DMS 273 (cell line): ENCODE results near the gene F10.

ENCODE experiments used
- DNase-seq: peaks from one replicate; lab custom pipeline; 2025; ENCODE audit not compliant: unreplicated experiment; lab: John Stamatoyannopoulos, UW

The F10 gene

DNA sequence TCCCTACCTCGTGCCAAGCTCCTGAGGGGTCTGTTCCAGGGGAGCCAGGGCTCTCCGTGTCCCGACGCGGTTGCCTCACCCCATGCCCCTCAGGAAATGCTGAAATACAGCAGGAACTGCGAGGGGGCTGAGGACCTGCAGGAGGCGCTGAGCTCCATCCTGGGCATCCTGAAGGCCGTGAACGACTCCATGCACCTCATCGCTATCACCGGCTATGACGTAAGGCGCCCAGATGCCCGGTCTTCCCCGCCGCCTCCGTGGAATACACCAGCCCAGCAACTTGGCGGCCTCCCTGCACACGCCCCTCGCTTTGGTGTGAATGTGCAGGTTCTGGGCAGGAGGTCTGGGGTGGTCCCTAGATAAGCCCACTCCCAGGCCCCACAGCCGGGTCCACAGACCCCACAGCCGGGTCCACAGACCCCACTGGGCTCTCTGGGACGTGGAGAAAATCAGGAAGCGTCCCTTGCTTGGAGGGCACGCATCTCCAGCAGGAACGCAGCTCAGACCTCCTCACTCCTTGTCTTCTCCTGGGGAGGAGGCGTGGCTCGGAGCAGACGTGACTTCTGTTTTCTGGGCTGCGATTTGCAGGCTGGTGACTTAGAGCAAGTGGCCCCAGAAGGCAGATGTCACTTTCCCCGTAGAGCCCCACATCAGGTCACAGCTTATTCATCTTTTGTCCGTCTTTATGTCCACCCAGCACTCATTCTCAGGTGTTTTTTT, 36.4 kb upstream of the F10 start:
- DNase-seq = peak; percentile 71

DNA sequence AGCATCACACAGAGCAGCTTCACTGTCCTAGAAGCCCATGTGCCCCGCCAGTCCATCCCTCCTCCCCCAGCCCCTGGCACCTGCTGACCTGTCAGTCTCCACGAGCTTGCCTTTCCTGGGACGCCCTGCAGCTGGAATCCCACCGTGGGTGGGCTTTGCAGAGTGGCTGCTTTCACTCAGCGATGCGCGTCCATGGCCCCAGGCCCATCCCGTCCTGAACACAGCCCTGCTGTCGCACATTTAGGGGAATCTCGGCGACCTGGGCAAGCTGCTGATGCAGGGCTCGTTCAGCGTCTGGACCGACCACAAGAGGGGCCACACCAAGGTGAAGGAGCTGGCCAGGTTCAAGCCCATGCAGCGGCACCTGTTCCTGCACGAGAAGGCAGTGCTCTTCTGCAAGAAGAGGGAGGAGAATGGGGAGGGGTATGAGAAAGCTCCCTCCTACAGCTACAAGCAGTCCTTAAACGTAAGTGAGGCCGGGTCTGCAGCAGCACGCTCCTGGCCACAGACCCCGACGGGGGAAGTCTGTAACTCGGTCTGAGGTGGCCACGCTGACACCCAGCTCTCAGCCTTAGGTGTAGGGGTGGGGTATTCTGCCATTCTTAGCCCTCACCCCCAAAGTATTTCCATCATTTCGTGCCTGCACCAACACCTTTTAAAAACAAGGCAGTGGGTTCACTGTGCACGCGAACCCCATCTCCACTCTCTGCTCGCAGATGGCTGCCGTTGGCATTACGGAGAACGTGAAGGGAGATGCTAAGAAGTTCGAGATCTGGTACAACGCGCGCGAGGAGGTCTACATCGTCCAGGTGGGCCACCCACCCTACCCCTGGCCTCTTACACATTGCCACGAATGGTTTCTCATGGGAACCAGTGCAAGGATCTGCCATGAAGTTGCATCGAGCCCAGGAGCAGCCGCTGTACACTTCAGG, 35.3 kb upstream of the F10 start:
- no peak for DNase-seq

GRCh38 chr13:113087923-113088690, 34.5 kb upstream of the F10 start:
- DNase-seq = no peak

GRCh38 chr13:113088691-113089020, 33.9 kb upstream of the F10 start:
- DNase-seq = no peak

- DNase-seq = no peak
These were observed 32.7 kb upstream of the F10 start for GRCh38 chr13:113089693-113090414.

GRCh38 chr13:113090415-113090770, 32.2 kb upstream of the F10 start:
- no peak for DNase-seq

DNA sequence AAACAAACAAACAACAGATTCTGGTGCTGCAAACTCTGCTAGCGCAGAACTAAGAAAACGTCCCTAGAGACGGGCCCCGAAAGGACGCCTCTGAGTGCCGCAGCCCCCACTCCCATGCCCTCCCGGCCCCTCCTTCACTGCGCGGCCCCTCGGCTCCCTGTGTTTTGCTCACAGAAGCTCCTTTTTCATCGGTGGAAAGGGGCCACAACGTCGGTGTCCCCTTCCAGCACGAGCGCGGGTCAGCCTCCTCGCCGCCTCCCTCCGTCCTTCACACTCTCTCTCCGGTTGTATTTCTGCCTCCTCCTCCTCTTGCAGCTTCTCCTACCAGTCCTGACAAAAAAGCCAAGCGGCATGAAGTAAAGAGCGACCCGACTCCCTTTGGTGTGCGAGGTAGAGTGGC, 31.8 kb upstream of the F10 start:
- DNase-seq = no peak

DNA sequence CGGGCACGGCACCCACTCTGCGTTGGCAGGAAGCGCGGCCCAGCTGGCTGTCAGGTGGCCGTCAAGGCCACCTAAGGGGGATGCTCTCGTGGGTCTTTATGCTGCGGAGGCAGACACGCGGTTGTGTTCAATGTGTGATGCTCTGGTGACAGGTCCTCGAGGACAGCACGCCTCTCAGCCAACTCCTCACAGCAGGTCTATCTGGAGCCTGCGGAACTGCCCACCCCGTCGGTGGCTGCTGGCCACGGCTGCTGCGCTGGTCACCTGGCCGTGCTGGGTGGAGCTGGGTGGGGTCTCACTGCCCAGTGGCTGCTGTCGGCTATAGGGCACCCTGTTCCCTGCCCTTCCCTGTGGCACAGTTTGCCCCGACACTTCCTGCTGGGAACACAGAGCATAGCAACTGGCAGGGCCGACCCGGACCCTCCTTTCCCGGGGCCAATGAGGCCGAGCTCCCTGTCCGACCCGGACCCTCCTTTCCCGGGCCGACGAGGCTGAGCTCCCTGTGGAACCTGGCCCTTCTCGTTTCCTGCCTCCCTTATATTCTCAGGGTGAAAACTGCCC, 31.3 kb upstream of the F10 start:
- no peak for DNase-seq

GRCh38 chr13:113091891-113092775, 30.5 kb upstream of the F10 start:
- DNase-seq = no peak

- DNase-seq = no peak
These were observed 29.6 kb upstream of the F10 start for GRCh38 chr13:113092776-113093579.

GRCh38 chr13:113093580-113094409, 28.8 kb upstream of the F10 start:
- DNase-seq = no peak

GRCh38 chr13:113094410-113094800, 28.2 kb upstream of the F10 start:
- DNase-seq = no peak

- DNase-seq = no peak
These were observed 27.2 kb upstream of the F10 start for GRCh38 chr13:113095146-113096051.

DNA sequence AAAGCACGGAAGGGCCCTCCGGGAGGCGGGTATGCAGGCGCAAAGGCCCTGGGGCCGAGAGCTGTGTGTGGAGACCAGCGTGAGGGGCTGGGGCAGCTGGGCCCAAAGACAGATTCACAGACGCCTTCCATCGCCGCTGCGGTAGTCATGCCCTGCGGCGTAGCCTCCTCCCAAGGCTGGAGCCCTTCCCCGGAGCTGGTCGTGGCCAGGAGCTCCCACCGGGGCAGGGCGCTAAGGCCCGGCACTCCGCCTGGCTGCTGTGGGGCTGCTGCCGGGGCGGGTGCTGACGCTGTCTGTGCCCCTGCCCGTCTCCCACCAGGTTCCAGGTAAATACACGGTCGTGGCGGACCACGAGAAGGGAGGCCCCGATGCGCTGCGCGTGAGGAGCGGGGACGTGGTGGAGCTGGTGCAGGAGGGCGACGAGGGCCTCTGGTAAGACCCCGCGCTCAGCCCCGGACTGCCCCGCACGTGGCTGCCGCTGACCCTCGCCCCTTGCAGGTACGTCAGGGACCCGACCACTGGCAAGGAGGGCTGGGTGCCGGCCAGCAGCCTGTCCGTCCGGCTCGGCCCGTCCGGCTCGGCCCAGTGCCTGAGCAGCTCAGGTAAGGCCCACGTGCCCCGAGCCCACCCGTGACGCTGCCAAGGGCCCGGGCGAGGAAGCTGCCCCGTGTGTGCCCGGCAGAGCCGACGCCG, 26.4 kb upstream of the F10 start:
- DNase-seq = no peak

GRCh38 chr13:113096745-113097305, 25.8 kb upstream of the F10 start:
- DNase-seq = no peak

DNA sequence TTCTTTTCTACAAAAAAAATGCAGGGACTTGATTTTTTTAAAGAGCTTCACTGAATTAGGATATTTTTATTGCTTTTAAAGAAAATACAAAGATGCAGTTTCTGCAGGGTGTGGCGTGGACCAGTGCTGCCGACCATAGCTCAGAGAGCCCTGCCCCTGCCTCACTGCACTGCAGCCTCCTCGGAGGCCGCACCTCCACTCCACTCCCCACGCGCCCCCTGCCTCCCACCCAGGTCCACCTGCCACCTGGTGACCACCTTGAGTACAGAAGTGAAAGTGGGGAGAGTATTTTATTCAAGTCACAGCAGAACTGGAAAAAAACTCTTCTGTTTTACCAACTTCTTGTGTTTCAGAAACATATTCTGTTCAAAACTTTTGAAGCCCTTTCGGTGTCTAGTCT, 24.9 kb upstream of the F10 start:
- no peak for DNase-seq
